Urinary bladder (tissue), 4 donors: ENCODE measurements around the gene ATXN7L3B. TPM values are rescaled to one million over a fixed set of nuclear protein-coding genes. Genes with fewer than 3 reads are reported as not detected.
A peak's percentile ranks its signal among the peaks of the same experiment; 100 is the strongest.

ENCODE experiments used
- DNase-seq: peaks from one replicate; pipeline ENCODE4 v3.0.0-alpha.2; 2015; ENCODE audit errors: extremely low spot score
- H3K27ac ChIP-seq: one replicate; pipeline ENCODE4 v1.5.1; 2013; ENCODE audit warnings: low read depth, mild to moderate bottlenecking, moderate library complexity
- H3K36me3 ChIP-seq: one replicate; pipeline ENCODE4 v1.6.1; 2013; ENCODE audit warnings: mild to moderate bottlenecking, moderate library complexity; ENCODE audit not compliant: insufficient read depth
- H3K4me1 ChIP-seq: one replicate; pipeline ENCODE4 v1.6.1; 2013; ENCODE audit warnings: mild to moderate bottlenecking, moderate library complexity; ENCODE audit not compliant: insufficient read depth
- H3K4me3 ChIP-seq: one replicate; pipeline ENCODE4 v1.5.1; 2013; ENCODE audit warnings: low read depth, low read length
- WGBS: extraction: QIAGEN DNeasy Blood & Tissue Kit; methylation state at CpG from one replicate; pipeline ENCODE4 v1.1.7; 2013; 5-methylcytosine and 5-hydroxymethylcytosine counted together
- polyA plus RNA-seq: library from polyadenylated mRNA; stranded (reverse); fragments of 200-250 nt; gene quantifications from one replicate; pipeline ENCODE4 v1.2.3, GENCODE V29; 2013
- total RNA-seq: library from RNA; depleted of rRNA; stranded (reverse); fragments of >200 nt; gene quantifications from one replicate; pipeline ENCODE4 v1.2.3, GENCODE V29; 2014
- donor health status: healthy with polysubstance abuse.
- donor health status: healthy.

Gene ATXN7L3B
- total and polyA plus RNA-seq, 2 donors = 21.8 to 36.0 TPM

DNA sequence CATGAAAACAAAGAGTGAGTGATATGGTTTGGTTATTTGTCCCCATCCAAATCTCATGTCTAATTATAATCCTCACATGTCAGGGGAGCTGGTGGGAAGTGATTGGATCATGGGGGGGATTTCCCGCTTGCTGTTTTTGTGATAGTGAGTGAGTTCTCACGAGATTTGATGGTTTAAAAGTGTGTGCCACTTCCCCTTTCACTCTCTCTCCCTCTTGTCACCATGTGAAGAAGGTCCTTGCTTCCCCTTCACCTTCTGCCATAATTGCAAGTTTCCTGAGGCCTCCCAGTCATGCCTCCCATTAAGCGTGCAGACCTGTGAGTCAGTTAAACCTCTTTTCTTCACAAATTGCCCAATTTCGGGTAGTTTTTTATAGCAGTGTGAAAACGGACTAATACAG, 2.1 kb upstream of the ATXN7L3B start:
- no peak for DNase-seq
- WGBS = 83% methylated on average over 5 of the region's 5 CpGs
- Histone ChIP-seq H3K27ac (no peak overlapping the region), H3K36me3 (no peaks in the 10 kb centered on the region), H3K4me1 (peaks cover under 1% of the 10 kb centered on the region), H3K4me3 (no peak overlapping the region)

DNA sequence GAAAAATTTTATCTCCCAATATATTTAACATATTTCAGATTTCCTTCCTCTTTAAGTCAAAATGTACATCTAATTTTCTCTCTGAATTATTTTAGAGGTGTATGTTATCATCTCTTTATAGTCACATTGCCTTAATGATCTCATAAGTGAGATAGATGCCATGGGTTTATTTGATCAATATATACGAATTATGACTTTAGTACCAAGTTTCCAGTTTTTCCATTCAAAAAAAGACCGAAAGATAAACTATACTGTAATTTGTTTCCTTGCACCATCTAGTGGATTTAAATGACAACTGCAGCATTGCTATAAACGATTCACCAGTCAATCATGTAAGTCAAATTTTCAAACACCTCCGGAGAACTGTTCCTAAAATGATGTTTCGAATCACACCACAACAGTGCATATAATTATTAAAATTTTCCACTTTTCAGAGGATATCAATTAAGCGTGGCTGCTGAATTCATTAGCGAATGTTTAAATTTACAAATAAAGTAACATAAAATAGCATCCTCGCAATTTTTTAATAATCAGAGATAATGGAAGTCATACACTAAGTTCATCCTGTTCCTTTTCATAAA, 419 bp upstream of the ATXN7L3B start:
- Histone ChIP-seq H3K36me3 (no peaks in the 10 kb centered on the region), H3K4me3 (peak overlapping the region; percentile 80), H3K27ac (peak overlapping the region; percentile 15), H3K4me1 (peaks cover 1% of the 10 kb centered on the region)
- no peak for DNase-seq
- under 1% methylated on average over 8 of the region's 8 CpGs for WGBS

DNA sequence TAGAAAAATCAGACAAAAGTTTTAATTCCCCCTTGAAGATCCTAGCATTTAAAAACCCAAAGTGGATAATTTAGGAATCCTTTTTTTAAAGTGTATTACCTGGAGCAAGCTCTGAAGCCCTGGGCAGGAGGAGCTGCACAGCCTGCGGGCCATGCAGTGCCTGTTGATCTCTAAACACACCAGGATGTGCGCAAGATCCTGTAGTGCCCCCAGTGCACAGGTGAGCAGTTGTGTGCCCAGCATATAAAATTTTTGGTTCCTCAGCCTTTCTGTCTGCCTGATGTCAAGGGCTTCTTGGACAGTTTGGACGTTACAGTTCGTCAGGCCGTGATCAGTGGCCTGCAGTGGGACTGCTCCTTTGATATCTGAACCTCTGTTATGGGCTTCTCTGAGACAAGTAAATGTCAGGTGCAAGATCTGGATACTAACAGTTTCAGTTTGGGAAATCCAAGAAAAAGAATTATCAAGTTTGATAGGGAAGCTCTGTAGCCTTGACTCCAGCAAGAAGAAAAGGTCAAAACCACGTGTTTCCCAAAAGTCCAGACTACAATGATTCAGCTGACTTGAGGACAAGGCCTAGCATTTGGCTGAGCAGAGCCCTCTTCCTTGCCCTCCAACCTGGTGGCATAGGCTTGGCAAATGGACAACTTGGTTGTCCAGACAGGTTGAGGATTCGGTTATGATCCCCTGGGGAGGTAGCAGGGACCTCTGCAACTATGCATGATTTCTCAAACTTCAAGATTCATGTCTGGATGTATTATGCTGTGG, 1.0 kb downstream of the ATXN7L3B start:
- Histone ChIP-seq H3K4me3 (peak overlapping the region; percentile 80), H3K4me1 (peaks cover 1% of the 10 kb centered on the region), H3K27ac (no peak overlapping the region), H3K36me3 (no peaks in the 10 kb centered on the region)
- WGBS = 21% methylated on average over 7 of the region's 7 CpGs
- no peak for DNase-seq

- peaks cover 1% of the 10 kb centered on the region for H3K4me1 ChIP-seq
- no peaks in the 10 kb centered on the region for H3K36me3 ChIP-seq
- H3K4me3 ChIP-seq = peak overlapping the region; percentile 5
- no peak overlapping the region for H3K27ac ChIP-seq
- WGBS = 54% methylated on average over 4 of the region's 4 CpGs
- DNase-seq = no peak
These were observed 1.6 kb downstream of the ATXN7L3B start for GRCh38 chr12:74539261-74539660.

DNA sequence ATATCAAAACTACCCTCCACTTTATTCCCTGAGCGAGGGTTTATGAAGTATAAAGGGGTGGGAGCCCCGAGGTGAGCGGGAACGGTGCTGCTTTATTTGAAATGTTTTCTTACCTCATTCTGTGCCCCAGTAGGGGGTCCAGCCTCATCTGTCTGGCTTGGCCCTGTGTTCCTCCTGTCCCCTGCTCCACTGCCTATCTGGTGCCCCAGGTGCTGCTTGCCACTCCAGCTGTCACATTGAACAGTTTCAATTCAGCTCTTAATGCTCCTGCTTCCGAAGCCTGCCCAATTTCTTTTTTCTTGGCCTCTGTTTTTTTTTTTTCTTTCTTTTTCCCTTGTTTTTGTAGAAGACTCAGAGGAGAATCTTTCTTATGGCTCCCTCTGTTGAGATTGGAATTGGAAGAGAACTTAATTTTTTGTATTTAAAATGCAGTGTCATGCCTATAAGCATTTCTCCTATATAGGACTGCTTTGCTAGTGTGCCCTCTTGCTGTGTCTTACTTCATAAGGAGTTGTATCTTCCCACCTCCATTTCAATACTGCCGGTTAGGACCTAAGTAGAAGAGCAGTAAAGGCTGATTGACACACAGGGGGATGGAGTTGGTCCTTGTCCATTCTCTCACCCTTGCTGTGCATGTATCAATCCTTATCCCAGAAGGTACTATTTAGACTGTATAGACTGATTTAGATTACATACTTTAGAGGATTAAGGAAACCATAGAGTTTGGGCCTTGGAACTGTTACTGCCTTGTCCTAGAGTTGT, 2.3 kb downstream of the ATXN7L3B start:
- H3K36me3 ChIP-seq = no peaks in the 10 kb centered on the region
- DNase-seq = no peak
- H3K4me3 ChIP-seq = peak overlapping the region; percentile 5
- peaks cover 1% of the 10 kb centered on the region for H3K4me1 ChIP-seq
- no peak overlapping the region for H3K27ac ChIP-seq
- 54% methylated on average over 6 of the region's 6 CpGs for WGBS

GRCh38 chr12:74541074-74541473, 3.4 kb downstream of the ATXN7L3B start:
- Histone ChIP-seq H3K36me3 (no peaks in the 10 kb centered on the region), H3K27ac (no peak overlapping the region), H3K4me1 (peaks cover 1% of the 10 kb centered on the region), H3K4me3 (no peak overlapping the region)
- no peak for DNase-seq
- 56% methylated on average over 3 of the region's 3 CpGs for WGBS

- no peak for DNase-seq
- WGBS = 83% methylated on average over 2 of the region's 2 CpGs
These were observed 9.6 kb downstream of the ATXN7L3B start for GRCh38 chr12:74547249-74547648.

DNA sequence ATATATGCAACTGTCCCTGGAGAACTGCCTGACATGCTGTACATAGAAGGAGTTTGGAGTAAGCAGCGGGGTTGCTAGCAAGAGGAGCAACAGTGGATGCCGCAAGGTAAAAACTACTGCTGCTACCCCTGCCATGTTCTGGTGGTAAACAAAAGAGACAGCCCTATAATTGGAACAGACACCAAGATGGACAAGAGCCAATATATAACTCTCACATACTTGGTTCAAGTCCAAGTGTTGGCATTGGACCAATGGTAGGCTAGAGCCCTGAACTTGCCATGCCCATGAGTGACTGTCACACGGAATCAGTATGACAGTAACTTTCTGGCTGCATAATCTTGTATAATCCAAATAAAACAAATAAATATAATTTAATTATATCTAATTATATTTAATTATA, 13.7 kb downstream of the ATXN7L3B start:
- Histone ChIP-seq H3K36me3 (peaks cover 3% of the 10 kb centered on the region), H3K4me1 (no peaks in the 10 kb centered on the region), H3K4me3 (no peak overlapping the region), H3K27ac (no peak overlapping the region)
- no peak for DNase-seq
- 92% methylated on average over 3 of the region's 3 CpGs for WGBS

More at GRCh38 chr12:74547249-74547648, 9.6 kb downstream of the ATXN7L3B start:
- Histone ChIP-seq H3K4me3 (no peak overlapping the region), H3K27ac (no peak overlapping the region), H3K36me3 (peaks cover 3% of the 10 kb centered on the region), H3K4me1 (no peaks in the 10 kb centered on the region)

DNA sequence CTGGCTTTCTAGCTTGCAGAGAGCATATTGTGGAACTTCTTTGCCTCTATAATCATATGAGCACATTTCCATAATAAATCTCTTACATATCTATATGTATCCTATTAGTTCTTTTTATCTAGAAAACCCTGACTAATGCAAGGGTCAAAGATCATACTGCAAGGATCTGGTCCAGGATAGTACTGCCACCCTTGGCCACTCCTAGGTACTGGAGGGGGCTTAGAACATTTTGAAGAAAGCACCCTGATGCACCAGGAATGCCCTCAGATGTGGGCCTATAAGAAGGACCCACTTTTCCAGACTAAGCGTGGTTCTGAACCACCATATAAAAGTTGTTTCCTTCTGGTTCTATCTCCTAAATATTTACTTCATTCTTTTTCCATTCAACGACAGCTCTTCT, 14.6 kb downstream of the ATXN7L3B start:
- Histone ChIP-seq H3K4me1 (no peaks in the 10 kb centered on the region), H3K4me3 (no peak overlapping the region), H3K27ac (no peak overlapping the region), H3K36me3 (peaks cover 3% of the 10 kb centered on the region)
- 85% methylated on average over 2 of the region's 2 CpGs for WGBS
- no peak for DNase-seq

DNA sequence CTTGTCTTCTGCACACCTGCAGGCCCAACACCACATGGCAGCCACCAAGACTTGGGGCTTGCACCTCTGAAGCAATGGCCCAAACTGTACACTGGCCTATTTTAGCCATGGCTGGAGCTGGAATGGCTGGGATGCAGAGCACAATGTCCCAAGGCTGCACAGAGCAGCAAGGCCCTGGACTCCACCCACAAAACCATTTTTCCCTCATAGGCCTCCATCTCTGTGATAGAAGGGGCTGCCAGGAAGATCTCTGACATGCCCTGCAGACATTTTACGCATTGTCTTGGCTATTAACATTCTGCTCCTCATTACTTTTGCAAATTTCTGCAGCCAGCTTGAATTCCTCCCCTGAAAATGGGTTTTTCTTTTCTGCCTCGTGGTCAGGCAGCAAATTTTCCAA, 22.1 kb downstream of the ATXN7L3B start:
- DNase-seq = no peak
- H3K4me1 ChIP-seq = no peaks in the 10 kb centered on the region
- no peak overlapping the region for H3K27ac ChIP-seq
- no peaks in the 10 kb centered on the region for H3K36me3 ChIP-seq
- WGBS = 63% methylated on average over 2 of the region's 2 CpGs
- no peak overlapping the region for H3K4me3 ChIP-seq

DNA sequence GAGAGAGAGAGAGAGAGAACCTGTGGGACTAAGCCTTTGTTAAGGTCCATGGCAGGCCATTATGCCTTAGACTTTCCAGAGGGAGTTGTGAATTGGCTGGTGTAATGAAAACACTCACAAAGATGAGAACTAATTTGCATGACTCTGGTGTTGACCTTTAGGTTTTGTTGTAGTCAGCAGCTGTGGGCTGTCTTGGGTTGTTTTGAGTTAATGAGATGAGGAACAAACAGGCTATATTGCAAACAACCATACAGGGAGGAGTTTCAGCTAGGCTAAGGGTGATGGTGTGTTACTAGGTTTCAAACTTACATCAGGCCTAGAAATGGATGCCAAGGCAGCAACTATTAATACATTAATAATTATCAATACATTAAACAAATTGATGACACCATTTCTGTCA, 26.3 kb downstream of the ATXN7L3B start:
- DNase-seq = no peak
- H3K27ac ChIP-seq = no peak overlapping the region
- H3K4me3 ChIP-seq = no peak overlapping the region
- H3K4me1 ChIP-seq = no peaks in the 10 kb centered on the region
- H3K36me3 ChIP-seq = no peaks in the 10 kb centered on the region

DNA sequence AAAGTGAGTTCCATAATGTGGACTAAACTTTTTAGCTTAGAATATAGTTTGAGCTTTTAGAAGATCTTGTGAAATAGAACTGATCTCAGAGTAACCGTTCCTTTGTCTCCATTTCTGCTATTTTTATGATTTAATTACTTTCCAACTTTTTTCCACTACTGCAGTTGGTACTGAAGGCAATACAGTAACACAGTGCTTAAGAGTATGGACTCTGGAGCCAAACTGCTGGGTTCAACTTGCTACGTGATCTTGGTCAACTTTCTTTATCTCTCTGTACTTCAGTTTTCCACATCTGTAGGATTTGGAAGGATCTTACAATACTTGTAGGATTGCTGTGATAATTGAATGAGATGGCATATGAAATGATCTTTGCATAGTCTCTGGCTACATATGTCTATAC, 40.9 kb downstream of the ATXN7L3B start:
- no peaks in the 10 kb centered on the region for H3K36me3 ChIP-seq
- H3K4me3 ChIP-seq = no peak overlapping the region
- WGBS = 81% methylated on average over 2 of the region's 2 CpGs
- no peaks in the 10 kb centered on the region for H3K4me1 ChIP-seq
- no peak for DNase-seq
- no peak overlapping the region for H3K27ac ChIP-seq

GRCh38 chr12:74579446-74579845, 41.8 kb downstream of the ATXN7L3B start:
- Histone ChIP-seq H3K4me3 (no peak overlapping the region), H3K27ac (no peak overlapping the region), H3K36me3 (no peaks in the 10 kb centered on the region), H3K4me1 (no peaks in the 10 kb centered on the region)
- no peak for DNase-seq
- 83% methylated on average over 1 of the region's 1 CpG for WGBS

- Histone ChIP-seq H3K4me1 (no peaks in the 10 kb centered on the region), H3K36me3 (no peaks in the 10 kb centered on the region)
- 65% methylated on average over 1 of the region's 1 CpG for WGBS
These were observed 42.3 kb downstream of the ATXN7L3B start for GRCh38 chr12:74579981-74580380.

More at GRCh38 chr12:74579981-74580380, 42.3 kb downstream of the ATXN7L3B start:
- H3K27ac ChIP-seq = no peak overlapping the region
- H3K4me3 ChIP-seq = no peak overlapping the region
- DNase-seq = no peak
